Duodenal mucosa (tissue), 2 donors: ENCODE data around the gene MTFP1.
"Not testable (repeated sequence)": the region's sequence is repeated elsewhere in the genome, so short reads cannot be mapped to it uniquely, and the experiment has no call there.

Source experiments
- H3K27ac ChIP-seq: one replicate; pipeline ENCODE4 v1.7.0; 2013; ENCODE audit warnings: low read depth, low read length
- H3K27me3 ChIP-seq, 2 donors: one replicate each; pipeline ENCODE4 v1.7.0; 2013; ENCODE audit warnings: low read length in 2 of 2, control low read depth in 1 of 2; ENCODE audit not compliant: insufficient read depth in 2 of 2, control insufficient read depth in 1 of 2
- H3K36me3 ChIP-seq, 2 donors: one replicate each; pipeline ENCODE4 v1.7.0; 2013; ENCODE audit warnings: low read length in 2 of 2, control low read depth in 1 of 2; ENCODE audit not compliant: insufficient read depth in 2 of 2, control insufficient read depth in 1 of 2
- H3K4me1 ChIP-seq, 2 donors: one replicate each; pipeline ENCODE4 v1.7.0; 2013; ENCODE audit warnings: low read length in 2 of 2, control low read depth in 1 of 2; ENCODE audit not compliant: insufficient read depth in 2 of 2, control insufficient read depth in 1 of 2
- H3K4me3 ChIP-seq, 2 donors: one replicate each; pipeline ENCODE4 v1.7.0; 2013; ENCODE audit warnings: low read length in 2 of 2, low read depth in 1 of 2
- H3K9ac ChIP-seq, 2 donors: one replicate each; pipeline ENCODE4 v1.7.0; 2013; ENCODE audit warnings: low read length in 2 of 2, low read depth in 1 of 2
- H3K9me3 ChIP-seq, 2 donors: one replicate each; pipeline ENCODE4 v1.7.0; 2013; ENCODE audit warnings: low read length in 2 of 2, control low read depth in 1 of 2; ENCODE audit not compliant: control insufficient read depth in 1 of 2

MTFP1 gene

GRCh38 chr22:30452861-30453260, 27.3 kb downstream of the MTFP1 start:
- H3K9me3 ChIP-seq: no peaks in the 10 kb centered on the region
- H3K27ac ChIP-seq: no peak overlapping the region
- H3K27me3 ChIP-seq: peaks cover 0 to 4% of the 10 kb centered on the region in 2 donors
- no peak overlapping the region for H3K9ac ChIP-seq
- no peak overlapping the region for H3K4me3 ChIP-seq
- no peaks in the 10 kb centered on the region for H3K36me3 ChIP-seq
- H3K4me1 ChIP-seq: no peaks in the 10 kb centered on the region

DNA sequence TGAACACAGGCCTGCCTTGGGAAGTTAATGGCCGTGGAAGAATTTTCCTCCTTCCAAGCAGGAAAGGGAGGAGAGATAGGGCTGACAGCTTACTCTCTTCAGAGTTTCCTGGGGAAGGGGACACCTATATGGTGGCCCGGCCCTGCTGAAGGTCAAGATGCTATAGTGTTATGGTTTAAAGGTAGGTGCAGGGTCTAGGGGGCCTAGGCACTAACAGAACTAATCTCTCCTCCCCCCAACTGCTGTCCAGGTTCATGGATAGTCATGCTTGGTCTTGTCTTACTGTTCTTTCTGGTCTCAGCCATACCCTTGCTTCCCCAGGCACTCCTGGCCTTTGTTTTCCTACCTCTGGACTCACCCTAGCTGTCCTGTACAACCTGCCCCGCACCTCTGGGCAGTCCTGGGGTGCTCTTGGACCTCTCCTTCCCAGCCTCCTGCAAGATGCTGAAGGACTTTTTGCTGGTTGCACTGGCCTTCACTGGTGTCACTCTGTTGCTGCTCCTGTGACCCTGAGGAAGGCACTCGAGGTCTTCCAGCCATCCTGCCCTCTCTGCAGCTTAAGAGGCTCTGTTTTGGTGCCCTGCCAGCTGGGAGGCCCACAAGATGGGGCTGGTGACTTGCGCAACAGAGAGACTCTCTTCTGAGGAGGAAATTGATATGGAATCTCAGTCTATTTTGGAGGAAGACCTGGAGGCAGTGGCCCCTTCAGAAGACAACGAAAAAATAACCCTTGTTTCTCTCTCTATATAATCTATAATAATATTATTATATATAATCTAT, 28.4 kb downstream of the MTFP1 start:
- H3K27me3 ChIP-seq: peaks cover 0 to 4% of the 10 kb centered on the region in 2 donors
- no peak overlapping the region for H3K4me3 ChIP-seq
- H3K36me3 ChIP-seq: no peaks in the 10 kb centered on the region
- no peaks in the 10 kb centered on the region for H3K4me1 ChIP-seq
- H3K27ac ChIP-seq: no peak overlapping the region
- no peak overlapping the region for H3K9ac ChIP-seq
- H3K9me3 ChIP-seq: no peaks in the 10 kb centered on the region

- Histone ChIP-seq H3K27ac (no peak overlapping the region), H3K27me3 (peaks cover 0 to 4% of the 10 kb centered on the region in 2 donors), H3K9ac (no peak overlapping the region), H3K4me3 (no peak overlapping the region), H3K4me1 (no peaks in the 10 kb centered on the region), H3K9me3 (no peaks in the 10 kb centered on the region), H3K36me3 (no peaks in the 10 kb centered on the region)
Observed at GRCh38 chr22:30455075-30455840, 29.7 kb downstream of the MTFP1 start.

DNA sequence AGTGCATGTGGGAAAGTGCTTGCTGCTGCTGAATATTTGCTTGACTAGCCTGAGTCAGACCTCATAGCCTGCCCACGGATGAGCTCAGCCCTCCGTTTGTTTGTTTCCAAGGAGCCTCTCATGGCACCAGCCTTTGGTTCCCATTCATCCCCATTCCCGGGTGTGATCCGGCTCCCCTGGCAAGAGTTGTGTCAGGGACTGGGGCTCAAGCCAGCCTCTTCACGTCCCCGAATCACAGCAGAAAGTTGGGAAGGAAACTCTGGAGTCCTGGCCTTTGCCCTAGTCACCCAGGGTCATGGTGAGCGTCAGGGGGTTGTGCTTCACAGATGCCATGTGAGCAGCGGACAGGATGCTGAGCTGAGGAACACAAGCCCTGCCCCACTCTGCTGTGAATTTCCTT, 32.4 kb downstream of the MTFP1 start:
- no peak overlapping the region for H3K9ac ChIP-seq
- H3K27me3 ChIP-seq: peaks cover 0 to 4% of the 10 kb centered on the region in 2 donors
- no peak overlapping the region for H3K27ac ChIP-seq
- H3K36me3 ChIP-seq: no peaks in the 10 kb centered on the region
- H3K4me1 ChIP-seq: no peaks in the 10 kb centered on the region
- no peaks in the 10 kb centered on the region for H3K9me3 ChIP-seq
- no peak overlapping the region for H3K4me3 ChIP-seq

DNA sequence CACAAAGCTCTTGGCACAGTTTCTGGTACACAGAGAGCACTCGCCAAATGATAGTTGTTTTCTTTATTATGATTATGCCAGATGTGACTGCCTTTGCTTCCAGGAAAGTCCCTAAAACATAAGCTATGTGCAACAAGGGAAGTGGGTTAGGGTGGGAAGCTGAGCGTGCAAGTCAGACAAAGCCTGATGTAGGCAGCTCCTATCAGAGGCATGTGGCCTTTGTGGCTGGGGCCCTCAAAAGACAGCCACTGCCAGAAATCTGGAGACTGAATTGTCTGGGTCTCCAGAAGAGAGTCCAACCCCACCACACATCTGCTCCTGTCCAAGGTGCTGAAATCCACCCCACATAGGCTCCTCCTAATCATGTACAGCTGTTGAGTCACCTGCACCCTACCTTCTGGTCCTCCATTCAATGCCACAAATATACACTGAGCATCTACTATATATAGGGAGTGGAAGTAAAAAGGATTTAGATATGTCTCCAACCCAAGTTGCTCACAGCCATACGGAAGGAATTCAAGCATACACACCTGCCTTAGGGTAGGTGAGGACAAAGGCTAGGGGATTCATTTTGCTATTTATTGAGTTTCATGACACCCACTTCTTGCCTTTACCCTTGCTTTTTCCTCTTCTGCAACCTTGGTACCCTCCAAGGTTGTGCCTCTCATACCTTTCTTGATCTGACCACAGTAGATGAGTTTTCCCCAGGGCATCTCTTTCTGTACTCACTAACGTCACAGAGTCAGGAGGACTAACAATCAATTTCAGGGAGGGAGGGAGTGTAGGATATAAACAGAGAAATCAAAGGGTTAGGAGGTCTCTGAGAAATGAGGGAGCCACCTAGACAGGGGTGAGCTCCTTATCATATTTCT, 33.8 kb downstream of the MTFP1 start:
- no peaks in the 10 kb centered on the region for H3K4me1 ChIP-seq
- H3K27me3 ChIP-seq: no peaks in the 10 kb centered on the region
- no peaks in the 10 kb centered on the region for H3K36me3 ChIP-seq
- H3K9ac ChIP-seq: no peak overlapping the region
- H3K4me3 ChIP-seq: no peak overlapping the region
- no peaks in the 10 kb centered on the region for H3K9me3 ChIP-seq
- no peak overlapping the region for H3K27ac ChIP-seq

DNA sequence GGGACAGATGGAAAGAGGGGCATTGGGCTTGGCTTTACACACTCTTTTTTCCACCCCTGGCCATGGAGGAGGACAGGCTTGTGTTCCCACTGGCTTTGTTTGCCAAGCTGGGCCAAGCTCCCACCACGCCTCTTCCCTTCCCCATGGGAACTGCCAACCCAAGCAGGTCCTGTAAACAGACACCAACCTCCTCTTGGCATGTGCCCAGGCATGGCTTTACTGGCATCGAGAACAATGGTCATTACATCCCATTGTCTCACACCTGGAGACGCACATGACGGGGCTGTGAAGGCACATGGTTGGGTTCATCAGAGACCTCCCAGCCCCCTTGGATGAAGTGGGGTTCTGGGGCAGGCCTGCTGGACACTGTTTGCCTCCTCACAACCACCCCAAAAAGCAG, 34.6 kb downstream of the MTFP1 start:
- H3K9ac ChIP-seq: no peak overlapping the region
- no peaks in the 10 kb centered on the region for H3K9me3 ChIP-seq
- no peaks in the 10 kb centered on the region for H3K4me1 ChIP-seq
- no peaks in the 10 kb centered on the region for H3K36me3 ChIP-seq
- H3K27me3 ChIP-seq: peaks cover 0 to under 1% of the 10 kb centered on the region in 2 donors
- no peak overlapping the region for H3K4me3 ChIP-seq
- H3K27ac ChIP-seq: no peak overlapping the region

DNA sequence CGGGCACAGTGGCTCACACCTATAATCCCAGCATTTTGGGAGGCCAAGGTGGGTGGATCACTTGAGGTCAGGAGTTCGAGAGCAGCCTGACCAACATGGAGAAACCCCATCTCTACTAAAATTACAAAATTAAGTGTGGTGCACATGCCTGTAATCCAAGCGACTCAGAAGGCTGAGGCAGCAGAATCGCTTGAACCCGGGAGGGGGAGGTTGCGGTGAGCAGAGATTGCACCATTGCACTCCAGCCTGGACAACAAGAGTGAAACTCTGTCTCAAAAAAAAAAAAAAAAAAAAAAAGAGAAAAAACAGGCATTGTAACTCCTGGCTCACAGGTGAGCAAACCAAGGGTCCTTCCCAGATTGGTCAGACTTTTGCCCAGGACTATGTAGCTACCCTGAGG, 35.0 kb downstream of the MTFP1 start:
- H3K27me3 ChIP-seq, H3K4me1 ChIP-seq, H3K4me3 ChIP-seq: not testable (repeated sequence)

GRCh38 chr22:30469165-30469564, 43.6 kb downstream of the MTFP1 start:
- Histone ChIP-seq H3K27me3 (peaks cover 7 to 12% of the 10 kb centered on the region in 2 donors), H3K36me3 (no peaks in the 10 kb centered on the region), H3K4me1 (no peaks in the 10 kb centered on the region), H3K9me3 (no peaks in the 10 kb centered on the region), H3K9ac (no peak overlapping the region), H3K4me3 (no peak overlapping the region), H3K27ac (no peak overlapping the region)

More for the DNA sequence above, 35.0 kb downstream of the MTFP1 start:
- not testable (repeated sequence) for H3K9ac ChIP-seq, H3K27ac ChIP-seq, H3K36me3 ChIP-seq, H3K9me3 ChIP-seq

- H3K36me3 ChIP-seq: no peaks in the 10 kb centered on the region
- no peak overlapping the region for H3K4me3 ChIP-seq
- H3K4me1 ChIP-seq: no peaks in the 10 kb centered on the region
- no peaks in the 10 kb centered on the region for H3K9me3 ChIP-seq
- H3K27ac ChIP-seq: no peak overlapping the region
- H3K27me3 ChIP-seq: peaks cover 7 to 8% of the 10 kb centered on the region in 2 donors
- no peak overlapping the region for H3K9ac ChIP-seq
Observed at GRCh38 chr22:30470655-30471054, 45.1 kb downstream of the MTFP1 start.
